ENCODE measurements around the gene COL8A1.

GRCh38 chr3:99825004-99825640 lies 186.7 kb downstream of the COL8A1 start:
- TF ChIP-seq, protein P1, sequence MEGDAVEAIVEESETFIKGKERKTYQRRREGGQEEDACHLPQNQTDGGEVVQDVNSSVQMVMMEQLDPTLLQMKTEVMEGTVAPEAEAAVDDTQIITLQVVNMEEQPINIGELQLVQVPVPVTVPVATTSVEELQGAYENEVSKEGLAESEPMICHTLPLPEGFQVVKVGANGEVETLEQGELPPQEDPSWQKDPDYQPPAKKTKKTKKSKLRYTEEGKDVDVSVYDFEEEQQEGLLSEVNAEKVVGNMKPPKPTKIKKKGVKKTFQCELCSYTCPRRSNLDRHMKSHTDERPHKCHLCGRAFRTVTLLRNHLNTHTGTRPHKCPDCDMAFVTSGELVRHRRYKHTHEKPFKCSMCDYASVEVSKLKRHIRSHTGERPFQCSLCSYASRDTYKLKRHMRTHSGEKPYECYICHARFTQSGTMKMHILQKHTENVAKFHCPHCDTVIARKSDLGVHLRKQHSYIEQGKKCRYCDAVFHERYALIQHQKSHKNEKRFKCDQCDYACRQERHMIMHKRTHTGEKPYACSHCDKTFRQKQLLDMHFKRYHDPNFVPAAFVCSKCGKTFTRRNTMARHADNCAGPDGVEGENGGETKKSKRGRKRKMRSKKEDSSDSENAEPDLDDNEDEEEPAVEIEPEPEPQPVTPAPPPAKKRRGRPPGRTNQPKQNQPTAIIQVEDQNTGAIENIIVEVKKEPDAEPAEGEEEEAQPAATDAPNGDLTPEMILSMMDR (IDR thresholded peaks at IDR 0.05; ENCODE audit: insufficient read depth, low read length, poor library complexity, severe bottlenecking): no peak
- TF ChIP-seq EZH2phosphoT487 (conservative IDR thresholded peaks at IDR 0.05; ENCODE audit: low read length): no peak

Data from SU-DHL-6 (cell line).